ENCODE data around the gene SPTSSB.

SPTSSB gene

DNA sequence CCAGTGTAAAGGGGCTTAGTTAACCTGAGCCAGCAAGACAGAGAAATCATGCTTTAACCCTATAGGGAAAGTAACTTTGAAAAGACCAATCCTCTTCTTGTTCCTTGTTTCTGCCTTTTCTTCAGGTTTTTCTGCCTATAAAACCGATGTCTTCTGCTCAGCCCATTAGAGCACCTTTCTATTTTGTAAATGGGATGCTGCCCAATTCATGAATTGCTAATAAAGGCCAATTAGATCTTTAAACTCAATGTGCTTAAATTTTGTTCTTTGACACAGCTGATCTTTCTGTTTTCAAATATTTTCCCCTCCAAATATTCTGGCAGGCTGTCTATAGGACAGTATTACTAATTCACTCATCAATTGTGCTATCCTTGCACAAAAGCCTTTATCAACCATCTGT lies 33.8 kb upstream of the SPTSSB start:
- H3K4me3 ChIP-seq (ENCODE audit: control insufficient read depth, low read depth, low read length), result no peak overlapping the region
- no peak for DNase-seq (ENCODE audit: low read depth)
- TF ChIP-seq CTCF (IDR thresholded peaks at IDR 0.05; ENCODE audit: control insufficient read depth, insufficient read depth, low read depth, low read length, missing control alignments), result no peak

DNA sequence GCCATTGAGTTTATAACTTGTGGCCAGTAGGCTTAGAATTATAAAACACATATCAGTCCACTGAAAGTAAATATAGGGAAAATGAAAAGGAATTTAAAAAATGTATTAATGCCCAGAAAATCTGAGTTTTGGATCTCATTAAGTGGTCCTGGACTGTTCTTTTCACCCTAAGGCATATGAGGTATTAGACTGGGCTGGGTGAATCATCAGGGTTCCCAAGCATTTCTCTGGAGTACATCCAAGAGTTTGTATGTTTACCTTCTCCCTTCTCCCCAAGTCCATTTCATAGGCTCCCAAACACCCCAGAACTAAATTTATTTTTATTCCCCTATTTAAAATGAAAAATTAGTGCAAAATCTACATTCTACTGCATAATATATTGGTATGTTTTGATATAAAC lies 31.9 kb upstream of the SPTSSB start:
- no peak for TF ChIP-seq CTCF (IDR thresholded peaks at IDR 0.05; ENCODE audit: control insufficient read depth, insufficient read depth, low read depth, low read length, missing control alignments)
- no peak for DNase-seq (ENCODE audit: low read depth)
- no peak overlapping the region for H3K4me3 ChIP-seq (ENCODE audit: control insufficient read depth, low read depth, low read length)

DNA sequence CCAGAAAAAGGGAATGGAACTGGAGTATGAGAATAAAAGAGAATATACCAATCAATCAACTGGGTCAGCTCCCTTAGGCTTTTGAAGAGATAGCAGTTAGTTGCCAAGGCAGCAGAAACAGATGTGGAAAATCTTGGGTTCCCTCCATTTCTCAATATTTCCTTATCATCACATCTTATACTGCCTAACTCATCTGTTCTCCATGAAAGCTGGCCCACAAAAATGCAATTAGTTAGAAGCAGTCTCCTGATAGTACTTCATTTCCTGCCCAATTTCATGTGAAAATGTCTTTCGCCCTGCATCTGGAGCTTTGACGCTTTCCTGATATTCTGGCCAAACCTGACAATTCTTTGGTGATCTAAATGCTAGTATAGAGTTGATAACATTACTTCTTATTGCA lies 30.1 kb upstream of the SPTSSB start:
- no peak for DNase-seq (ENCODE audit: low read depth)
- H3K4me3 ChIP-seq (ENCODE audit: control insufficient read depth, low read depth, low read length), result no peak overlapping the region
- TF ChIP-seq CTCF (IDR thresholded peaks at IDR 0.05; ENCODE audit: control insufficient read depth, insufficient read depth, low read depth, low read length, missing control alignments), result no peak

GRCh38 chr3:161400650-161401049 lies 29.3 kb upstream of the SPTSSB start:
- TF ChIP-seq CTCF (IDR thresholded peaks at IDR 0.05; ENCODE audit: control insufficient read depth, insufficient read depth, low read depth, low read length, missing control alignments), result no peak
- no peak for DNase-seq (ENCODE audit: low read depth)

DNA sequence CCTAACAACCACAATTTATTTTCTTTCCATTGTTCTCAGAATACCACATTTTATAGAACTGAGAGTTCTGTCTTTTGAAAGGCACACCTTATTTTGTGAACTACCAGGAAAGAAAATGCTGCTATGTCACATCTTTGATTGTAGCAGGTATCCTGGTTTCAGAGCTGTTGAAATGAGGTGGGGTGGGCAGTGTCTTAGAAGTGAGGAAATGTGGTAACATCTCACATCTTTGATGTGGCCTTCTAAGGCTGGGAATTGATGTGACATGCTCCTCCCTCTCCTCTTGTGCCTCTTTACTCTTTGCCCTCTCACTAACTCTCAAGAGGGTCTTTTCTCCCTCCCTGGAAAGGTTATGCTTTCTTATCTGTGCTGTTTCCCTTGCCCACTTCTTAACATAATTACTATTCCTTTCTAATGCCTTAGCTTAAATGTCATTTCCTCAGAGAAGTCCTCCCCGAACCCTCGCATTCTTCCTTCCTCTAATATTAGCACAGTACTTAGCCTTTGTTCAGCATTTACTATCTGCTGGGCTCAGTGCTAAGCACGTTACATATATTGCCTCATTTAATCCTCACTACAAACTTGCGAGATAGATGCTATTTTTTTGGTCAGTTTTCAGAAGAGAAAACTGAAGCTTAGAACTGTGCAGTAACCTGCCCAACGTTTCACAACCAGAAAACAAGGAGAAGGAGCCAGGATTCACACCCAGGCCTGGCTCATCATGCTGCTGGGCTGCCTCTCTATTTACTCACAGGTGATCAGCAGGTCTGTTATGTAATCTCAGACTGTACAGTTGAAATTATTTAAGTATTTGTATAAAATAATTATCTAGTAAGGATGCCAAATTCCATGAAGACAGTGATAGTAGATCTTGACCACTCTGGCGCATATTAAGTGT lies 24.0 kb upstream of the SPTSSB start:
- no peak for DNase-seq (ENCODE audit: low read depth)
- no peak overlapping the region for H3K4me3 ChIP-seq (ENCODE audit: control insufficient read depth, low read depth, low read length)
- no peak for TF ChIP-seq CTCF (IDR thresholded peaks at IDR 0.05; ENCODE audit: control insufficient read depth, insufficient read depth, low read depth, low read length, missing control alignments)

More at GRCh38 chr3:161400650-161401049, 29.3 kb upstream of the SPTSSB start:
- no peak overlapping the region for H3K4me3 ChIP-seq (ENCODE audit: control insufficient read depth, low read depth, low read length)

GRCh38 chr3:161393803-161394202 lies 22.5 kb upstream of the SPTSSB start:
- no peak overlapping the region for H3K4me3 ChIP-seq (ENCODE audit: control insufficient read depth, low read depth, low read length)
- no peak for TF ChIP-seq CTCF (IDR thresholded peaks at IDR 0.05; ENCODE audit: control insufficient read depth, insufficient read depth, low read depth, low read length, missing control alignments)
- DNase-seq (ENCODE audit: low read depth), result no peak

Measured in AG09309 (cell line).